CD4-positive, alpha-beta T cell treated with Interleukin-6 for 4 hours (primary cell): ENCODE measurements around the gene KIAA1328.
"Not testable (repeated sequence)": the region's sequence is repeated elsewhere in the genome, so short reads cannot be mapped to it uniquely, and the experiment has no call there.

Experiments
- DNase-seq: peaks from one replicate; pipeline ENCODE4 v3.0.0-alpha.2; 2020; ENCODE audit warnings: mixed read lengths

KIAA1328 gene

GRCh38 chr18:36828630-36829361 lies at the start of gene KIAA1328, which contains the start of gene TPGS2:
KIAA1328 (plus strand) TSS chr18:36829127; CDS start chr18:36829139, 12 bp downstream.
TPGS2 (minus strand) TSS chr18:36829002; CDS start chr18:36828767, 235 bp downstream.
- DNase-seq: peak; percentile 90

GRCh38 chr18:36780748-36781147 lies 48.2 kb upstream of the KIAA1328 start:
- no peak for DNase-seq

GRCh38 chr18:36782710-36783109 lies 46.2 kb upstream of the KIAA1328 start:
- DNase-seq: no peak

GRCh38 chr18:36783792-36784191 lies 45.1 kb upstream of the KIAA1328 start:
- DNase-seq: no peak

GRCh38 chr18:36786686-36787085 lies 42.2 kb upstream of the KIAA1328 start:
- DNase-seq: no peak

GRCh38 chr18:36792634-36793283 lies 36.2 kb upstream of the KIAA1328 start:
- DNase-seq: no peak

DNA sequence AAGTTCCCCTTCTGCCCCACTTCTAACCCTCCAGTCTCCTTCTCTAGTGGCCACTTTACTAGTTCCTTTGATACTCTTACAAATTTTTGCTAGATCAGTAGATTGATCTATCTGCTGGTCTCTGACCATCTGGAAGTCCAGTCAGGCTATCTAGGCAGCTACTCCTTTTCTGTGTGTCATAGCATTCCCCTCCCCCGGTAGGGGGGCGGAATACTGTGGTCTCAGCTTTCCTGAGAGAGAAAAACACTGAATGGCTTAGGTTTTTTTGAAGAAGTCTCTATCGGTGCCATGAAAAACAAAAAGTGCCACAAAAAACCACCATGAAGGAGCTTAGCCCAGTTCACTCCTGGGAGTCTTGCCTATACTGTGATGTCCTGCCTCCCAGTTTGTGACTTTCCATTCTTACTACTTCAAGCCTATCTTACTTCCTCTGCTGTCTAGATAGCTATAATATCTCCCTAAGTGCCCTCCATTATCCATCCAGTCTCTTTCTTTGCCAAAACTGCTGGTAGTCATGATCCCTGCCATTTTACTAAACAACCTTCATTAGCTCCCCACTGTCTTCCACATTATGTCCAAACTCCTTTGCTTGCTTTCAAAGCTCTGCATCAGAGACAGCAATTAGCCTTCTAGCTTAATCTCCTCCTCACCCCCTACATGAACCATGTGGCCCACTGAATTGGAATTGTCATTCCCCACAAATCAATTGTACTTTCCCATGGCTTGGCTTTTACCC lies 30.0 kb upstream of the KIAA1328 start:
- no peak for DNase-seq

DNA sequence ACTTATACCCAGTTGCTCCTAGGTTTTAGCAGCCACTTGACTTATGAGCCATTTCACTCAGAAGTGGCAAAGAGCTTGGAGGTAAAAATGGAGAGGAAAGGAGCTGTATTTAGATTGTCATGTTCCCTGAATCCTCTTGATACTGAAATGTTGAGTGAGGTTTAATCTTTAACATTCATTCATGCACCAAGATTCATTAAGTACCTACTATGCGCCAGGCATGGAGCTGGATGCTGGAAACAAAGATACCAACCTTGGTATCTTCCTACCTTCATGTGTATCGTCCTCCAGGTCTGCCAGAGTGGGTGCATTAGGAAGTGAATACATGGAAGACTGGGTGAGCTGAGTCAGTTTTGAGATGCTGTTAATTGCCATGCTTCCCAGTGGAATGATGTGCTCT lies 23.8 kb upstream of the KIAA1328 start:
- DNase-seq: no peak

GRCh38 chr18:36808681-36809080 lies 20.2 kb upstream of the KIAA1328 start:
- no peak for DNase-seq

DNA sequence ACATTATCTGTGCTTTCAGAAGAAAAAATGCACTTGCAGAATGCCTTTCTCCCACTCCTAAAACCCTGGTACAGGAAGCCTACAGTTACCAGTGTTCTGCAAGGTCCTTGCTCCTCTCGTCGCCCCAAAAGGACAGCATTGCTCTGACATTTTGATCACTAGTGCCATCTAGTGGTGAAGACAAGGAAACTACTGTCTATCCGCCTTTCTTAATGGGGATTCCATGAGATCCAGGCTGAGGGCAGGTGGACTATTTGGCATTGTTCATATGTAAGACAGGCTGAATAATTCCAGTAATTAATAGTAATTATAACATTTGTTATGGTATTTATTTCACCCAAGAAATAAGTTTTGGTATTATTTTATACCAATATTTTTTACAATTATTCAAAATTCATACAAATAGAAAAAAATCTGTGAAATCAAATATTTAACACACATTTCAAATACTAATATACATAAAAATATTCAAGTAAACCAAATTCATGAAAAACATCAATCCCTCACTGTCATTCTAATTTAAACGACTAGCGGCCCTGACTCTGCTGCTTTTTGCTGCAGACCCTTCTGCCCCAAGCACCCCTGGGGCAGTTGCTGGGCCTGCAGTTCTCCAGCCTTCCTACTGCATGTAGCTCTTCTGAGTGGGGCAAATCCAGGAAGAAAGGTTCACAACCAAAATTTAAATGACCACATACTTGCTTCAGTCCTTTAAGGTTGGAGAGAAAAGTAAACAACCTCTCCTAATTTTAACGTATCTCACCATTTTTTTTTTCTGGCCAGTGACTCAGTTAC lies 19.1 kb upstream of the KIAA1328 start:
- peak; percentile 45 for DNase-seq

GRCh38 chr18:36811430-36811829 lies 17.5 kb upstream of the KIAA1328 start:
- DNase-seq: no peak

GRCh38 chr18:36811955-36812354 lies 17.0 kb upstream of the KIAA1328 start:
- no peak for DNase-seq

DNA sequence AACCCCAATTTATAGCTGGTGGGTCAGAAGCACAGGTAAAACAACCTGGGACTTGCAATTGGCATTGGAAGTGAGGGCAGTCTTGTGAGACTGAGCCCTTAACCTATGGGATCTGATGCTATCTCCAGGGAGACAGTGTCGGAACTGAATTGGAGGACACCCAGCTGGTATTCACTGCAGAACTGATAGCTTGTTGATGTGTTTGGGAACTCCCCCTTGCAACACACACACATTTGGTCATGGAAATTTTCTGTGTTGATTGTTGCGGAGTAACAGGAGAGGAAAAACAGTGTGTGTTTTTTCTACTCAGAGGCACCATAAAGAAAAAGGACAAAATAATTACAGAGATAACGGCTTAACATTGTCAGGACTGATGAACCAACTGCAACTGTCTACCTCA lies 16.2 kb upstream of the KIAA1328 start:
- DNase-seq: no peak

DNA sequence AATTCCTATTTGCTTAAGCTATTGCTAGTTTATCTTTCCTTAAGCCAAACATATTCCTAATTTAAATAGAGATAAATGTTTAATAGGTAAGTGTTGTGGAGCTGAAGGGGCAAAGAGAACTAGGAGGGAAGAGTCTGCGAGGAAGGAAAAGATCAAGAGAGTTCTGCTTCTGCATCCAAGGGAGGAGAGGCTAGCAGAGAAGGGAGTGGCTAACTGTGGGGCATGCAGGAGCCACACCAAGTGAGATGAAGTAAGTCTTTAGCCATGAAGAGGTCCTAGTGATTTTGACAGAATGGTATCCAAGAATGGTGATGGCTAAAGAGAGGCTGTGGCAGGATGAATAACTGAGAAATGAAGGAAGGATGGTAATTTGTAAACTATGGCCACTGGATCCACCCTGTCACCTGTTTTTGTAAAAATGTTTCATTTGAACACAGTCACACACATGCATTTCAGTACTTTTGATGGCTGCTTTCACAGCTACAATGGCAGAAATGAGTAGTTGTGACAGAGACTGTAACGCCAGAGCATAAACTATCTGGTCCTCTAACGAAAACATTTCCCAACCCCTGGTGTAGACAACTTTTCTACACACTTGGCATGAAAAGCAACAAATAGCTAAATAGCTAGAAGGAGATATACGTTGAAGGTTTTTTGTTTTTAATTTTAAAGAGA lies 15.7 kb upstream of the KIAA1328 start:
- DNase-seq: no peak

DNA sequence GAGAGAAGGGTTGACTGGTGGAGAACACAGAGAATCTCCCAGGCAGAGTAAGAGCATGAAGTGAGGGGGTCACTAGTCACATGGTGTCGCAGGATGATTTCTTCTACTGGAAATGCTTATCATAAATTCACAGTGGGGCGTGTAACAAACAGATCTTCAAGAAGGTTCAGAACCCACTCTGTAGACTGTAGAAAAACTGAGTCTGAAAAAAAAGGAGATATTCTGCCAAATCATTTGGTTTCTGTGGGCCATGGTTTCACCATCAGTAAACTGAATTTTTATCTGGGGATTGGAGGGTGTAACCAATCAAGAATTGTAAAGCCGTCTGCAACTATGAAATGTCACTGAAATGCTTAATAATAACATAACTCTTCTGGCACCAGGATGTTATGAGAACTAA lies 15.1 kb upstream of the KIAA1328 start:
- DNase-seq: no peak

GRCh38 chr18:36814994-36815393 lies 13.9 kb upstream of the KIAA1328 start:
- no peak for DNase-seq

DNA sequence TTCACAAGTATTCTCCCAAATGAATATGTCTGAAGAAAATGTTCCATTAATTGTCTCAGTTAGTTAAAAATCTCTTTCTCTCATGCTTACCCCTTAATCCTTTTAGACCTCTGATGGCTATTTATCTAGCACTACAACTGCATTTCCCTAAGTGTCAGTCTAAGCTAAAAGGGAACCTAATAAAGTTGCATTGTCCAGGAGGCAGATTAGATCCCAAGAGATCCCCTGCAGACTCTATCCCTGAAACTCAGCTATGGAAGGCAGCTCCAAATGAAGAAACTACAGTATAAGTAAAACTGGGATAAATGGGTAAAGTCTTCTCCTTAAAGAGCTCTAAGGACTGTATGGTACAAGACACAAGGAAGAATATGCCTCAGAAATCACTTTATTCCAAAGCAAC lies 12.8 kb upstream of the KIAA1328 start:
- not testable (repeated sequence) for DNase-seq

DNA sequence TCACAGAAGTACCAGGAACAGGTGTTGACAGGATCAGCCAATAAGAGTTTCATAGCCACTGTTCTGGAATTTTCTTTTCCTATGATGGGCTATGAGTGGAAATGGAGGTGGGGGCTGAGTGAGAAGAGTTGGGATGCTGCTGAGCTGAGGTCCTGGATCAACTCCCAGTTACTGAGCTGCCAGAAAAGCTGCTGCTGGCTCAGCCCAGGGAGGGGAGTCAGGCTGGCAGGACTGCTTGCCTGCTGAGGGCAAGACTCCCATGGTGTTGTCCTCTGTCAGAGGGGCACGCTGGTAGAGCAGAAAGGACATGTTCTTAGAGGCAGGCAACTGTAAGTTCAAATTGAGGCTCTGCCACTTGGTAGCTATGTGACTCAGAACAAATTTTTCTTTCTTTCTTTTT lies 11.9 kb upstream of the KIAA1328 start:
- no peak for DNase-seq

DNA sequence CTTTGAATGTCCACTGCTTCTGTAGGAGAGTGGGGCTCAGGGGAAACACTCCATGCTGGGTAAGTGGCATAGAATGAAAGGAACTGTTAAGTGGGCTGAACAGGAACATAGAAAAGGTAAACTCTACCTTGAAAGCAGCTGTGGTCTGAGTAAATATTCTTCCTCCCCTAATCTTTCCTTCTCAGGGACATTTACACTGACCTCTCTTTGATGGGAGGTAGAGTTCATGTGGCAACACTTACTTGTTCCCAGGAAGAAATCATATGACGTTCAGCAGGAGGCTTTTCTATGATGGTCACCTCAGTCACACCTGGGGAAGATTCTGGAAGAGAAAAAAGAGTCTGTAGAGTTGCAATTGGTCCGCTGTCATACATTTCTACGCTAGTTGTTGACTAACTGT lies 10.3 kb upstream of the KIAA1328 start:
- no peak for DNase-seq

DNA sequence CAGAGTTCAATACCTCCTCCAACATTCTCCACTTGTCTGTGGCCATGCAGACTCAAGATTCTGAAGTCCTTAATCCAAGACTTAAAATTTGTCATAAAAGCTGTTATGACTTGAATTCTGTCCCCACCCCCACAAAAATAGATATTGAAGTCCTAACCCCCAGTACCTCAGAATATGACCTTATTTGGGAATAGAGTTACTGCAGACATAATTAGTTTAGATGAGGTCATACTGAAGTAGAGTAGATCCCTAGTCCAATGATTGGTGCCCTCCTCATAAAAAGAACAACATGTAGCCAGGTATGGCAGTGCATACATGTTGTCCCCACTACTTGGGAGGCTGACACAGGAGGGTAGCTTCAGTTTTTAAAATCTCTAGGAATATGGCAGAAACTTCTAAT lies 9.3 kb upstream of the KIAA1328 start:
- DNase-seq: no peak

- DNase-seq: no peak
Measured at GRCh38 chr18:36821681-36822080, 7.2 kb upstream of the KIAA1328 start.

DNA sequence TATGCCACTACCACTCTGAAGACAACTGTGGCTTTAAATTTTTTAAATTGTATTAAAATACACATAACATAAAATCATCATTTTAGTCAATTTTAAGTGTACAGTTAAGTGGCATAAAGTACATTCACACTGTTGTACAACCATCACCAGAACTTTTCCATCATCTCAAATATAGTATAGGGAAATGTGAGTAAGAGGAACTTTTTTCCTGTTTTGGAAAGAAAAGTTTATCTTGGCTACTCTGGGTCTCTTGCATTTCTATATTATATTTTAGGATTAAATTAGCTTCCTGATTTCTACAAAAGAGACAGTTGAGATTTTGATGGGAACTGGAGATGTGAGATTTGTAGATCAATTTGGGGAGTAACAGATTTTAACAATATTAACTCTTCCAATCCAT lies 3.4 kb upstream of the KIAA1328 start:
- DNase-seq: no peak
